ENCODE measurements around the gene ENGASE. TPM values are rescaled to one million over a fixed set of nuclear protein-coding genes. Genes with fewer than 3 reads are reported as not detected.

Gene ENGASE
- total RNA-seq, 4 donors from 2014 or later, result 16.6 to 54.5 (median 26.3) TPM

- intact Hi-C loops (cut with DNase I; ENCODE audit: low total_unique reads), result no loop called here
- no peak for DNase-seq (ENCODE audit: low spot score in 2 of 2)
- no peak overlapping the region for H3K4me3 ChIP-seq (ENCODE audit: low read depth, poor library complexity, severe bottlenecking)
- 78 to 82% methylated on average over 12 of the region's 12 CpGs for WGBS, 2 donors
- no peak for TF ChIP-seq CTCF (IDR thresholded peaks at IDR 0.05)
- no peak for TF ChIP-seq POLR2A (IDR thresholded peaks at IDR 0.05)
These were observed 3.0 kb downstream of the ENGASE start for GRCh38 chr17:79077587-79077986.

GRCh38 chr17:79078476-79079190 is 4.0 kb downstream of the ENGASE start:
- TF ChIP-seq CTCF (IDR thresholded peaks at IDR 0.05), result no peak
- no peak for TF ChIP-seq POLR2A (IDR thresholded peaks at IDR 0.05)
- DNase-seq (ENCODE audit: low spot score in 2 of 2), result no peak
- intact Hi-C loops (cut with DNase I; ENCODE audit: low total_unique reads), result no loop called here
- WGBS, 2 donors, result 93% methylated on average over 21 of the region's 21 CpGs
- H3K4me3 ChIP-seq (ENCODE audit: low read depth, poor library complexity, severe bottlenecking), result no peak overlapping the region

GRCh38 chr17:79079421-79080200 is 5.0 kb downstream of the ENGASE start:
- intact Hi-C loops (cut with DNase I; ENCODE audit: low total_unique reads), result loop anchor here (5.0 kb wide), 1 partner anchor 313 kb away; no protein-coding TSS in a partner anchor
- TF ChIP-seq POLR2A (IDR thresholded peaks at IDR 0.05) (no peak), CTCF (IDR thresholded peaks at IDR 0.05) (no peak)
- 92 to 93% methylated on average over 22 of the region's 22 CpGs for WGBS, 2 donors
- DNase-seq (ENCODE audit: low spot score in 2 of 2), result no peak
- H3K4me3 ChIP-seq (ENCODE audit: low read depth, poor library complexity, severe bottlenecking), result no peak overlapping the region

DNA sequence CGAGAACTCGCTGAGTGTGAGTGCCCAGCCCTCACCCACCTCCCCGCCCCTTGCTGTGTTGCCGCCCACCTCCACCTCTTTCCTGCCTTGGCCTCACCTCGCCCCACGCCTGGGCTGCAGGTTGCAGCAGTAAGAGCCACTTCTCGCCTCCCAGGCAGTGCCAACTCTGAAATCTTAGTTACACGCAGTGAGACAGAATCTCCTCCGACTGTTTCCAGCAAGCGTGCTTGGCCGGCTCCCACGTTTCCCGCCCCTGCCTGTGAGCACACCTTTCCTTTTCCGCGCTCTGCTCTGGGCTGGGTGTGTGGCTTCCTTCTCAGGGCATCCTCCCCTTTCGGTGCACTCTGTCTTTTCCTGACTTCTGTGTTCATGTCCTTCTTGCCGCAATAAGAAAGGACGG is 5.7 kb downstream of the ENGASE start:
- H3K4me3 ChIP-seq (ENCODE audit: low read depth, poor library complexity, severe bottlenecking), result no peak overlapping the region
- TF ChIP-seq POLR2A (IDR thresholded peaks at IDR 0.05), result no peak
- no peak for TF ChIP-seq CTCF (IDR thresholded peaks at IDR 0.05)
- intact Hi-C loops (cut with DNase I; ENCODE audit: low total_unique reads), result loop anchor here (5.0 kb wide), 1 partner anchor 312 kb away; no protein-coding TSS in a partner anchor
- WGBS, 2 donors, result 84 to 89% methylated on average over 17 to 18 of the region's 18 CpGs
- no peak for DNase-seq (ENCODE audit: low spot score in 2 of 2)

DNA sequence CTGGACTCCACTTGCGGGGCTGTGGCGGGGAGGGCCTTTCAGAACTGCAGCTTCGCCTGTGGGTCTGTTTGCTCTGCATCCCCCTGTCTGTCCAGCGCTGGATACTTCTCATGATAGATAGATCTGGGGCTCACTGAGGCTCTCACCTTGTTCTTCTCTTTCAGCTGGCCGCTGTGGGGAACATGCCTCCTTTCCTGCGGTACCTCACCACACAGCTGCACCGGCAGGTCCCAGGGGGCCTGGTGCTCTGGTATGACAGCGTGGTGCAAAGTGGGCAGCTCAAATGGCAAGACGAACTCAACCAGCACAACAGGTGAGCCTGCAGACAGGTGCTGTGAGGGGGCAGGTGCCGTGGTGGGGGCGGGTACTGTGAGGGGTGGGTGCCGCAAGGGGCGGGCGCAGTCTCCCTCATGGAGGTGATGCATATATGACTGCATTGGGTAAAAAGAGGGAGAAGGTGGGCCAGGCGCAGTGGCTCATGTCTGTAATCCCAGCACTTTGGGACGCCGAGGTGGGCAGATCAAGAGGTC is 6.2 kb downstream of the ENGASE start:
- DNase-seq (ENCODE audit: low spot score in 2 of 2), result no peak
- H3K4me3 ChIP-seq (ENCODE audit: low read depth, poor library complexity, severe bottlenecking), result no peak overlapping the region
- no peak for TF ChIP-seq POLR2A (IDR thresholded peaks at IDR 0.05)
- TF ChIP-seq CTCF (IDR thresholded peaks at IDR 0.05), result no peak
- intact Hi-C loops (cut with DNase I; ENCODE audit: low total_unique reads), result loop anchor here (5.0 kb wide), 1 partner anchor 311 kb away; no protein-coding TSS in a partner anchor
- WGBS, 2 donors, result 96% methylated on average over 17 of the region's 17 CpGs

Data from lower leg skin (tissue), 4 donors.